NOMO-1 (cell line): ENCODE data around the gene ZNF691.
"Not testable (repeated sequence)": the region's sequence is repeated elsewhere in the genome, so short reads cannot be mapped to it uniquely, and the experiment has no call there.

Source experiments
- DNase-seq, 2 experiments: peaks; one replicate each; lab custom pipeline; 2025; ENCODE audit not compliant: unreplicated experiment in 2 of 2; lab: John Stamatoyannopoulos, UW

The ZNF691 gene

DNA sequence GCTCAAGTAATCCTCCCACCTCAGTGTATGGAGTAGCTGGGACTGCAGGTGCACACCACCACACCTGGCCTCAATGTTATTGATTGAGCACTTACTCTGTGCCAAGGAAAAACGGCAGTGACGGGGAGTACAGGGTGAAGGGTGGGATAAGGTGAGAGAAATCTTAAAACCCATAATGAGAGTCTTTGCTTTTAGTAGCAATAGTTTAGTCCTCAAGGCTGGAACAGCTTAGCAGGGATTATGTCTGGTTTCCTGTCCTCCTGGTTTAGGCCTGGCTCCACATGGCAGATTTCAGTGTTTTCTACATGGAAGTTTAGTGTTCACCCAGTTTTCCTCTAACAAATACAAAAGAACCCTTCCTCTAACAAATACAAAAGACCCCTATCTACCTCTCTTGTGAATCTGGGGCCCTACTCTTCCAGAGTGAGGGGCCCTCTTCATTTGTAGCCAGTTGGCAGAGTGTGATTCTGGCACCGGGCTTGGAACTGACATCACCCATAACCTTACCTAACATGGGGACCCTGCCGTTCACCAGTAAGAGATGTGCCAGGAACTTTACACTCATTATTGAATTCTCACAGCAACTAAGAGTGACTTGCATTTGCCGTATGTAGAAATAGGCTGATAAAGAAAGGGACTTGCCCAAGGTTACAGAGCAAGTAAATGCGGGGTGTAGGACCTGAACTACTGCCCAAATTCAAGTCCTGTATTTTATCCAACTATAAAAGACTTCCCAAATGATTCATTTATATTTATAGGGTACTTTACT, 6.9 kb downstream of the ZNF691 start:
- DNase-seq = no peak

DNA sequence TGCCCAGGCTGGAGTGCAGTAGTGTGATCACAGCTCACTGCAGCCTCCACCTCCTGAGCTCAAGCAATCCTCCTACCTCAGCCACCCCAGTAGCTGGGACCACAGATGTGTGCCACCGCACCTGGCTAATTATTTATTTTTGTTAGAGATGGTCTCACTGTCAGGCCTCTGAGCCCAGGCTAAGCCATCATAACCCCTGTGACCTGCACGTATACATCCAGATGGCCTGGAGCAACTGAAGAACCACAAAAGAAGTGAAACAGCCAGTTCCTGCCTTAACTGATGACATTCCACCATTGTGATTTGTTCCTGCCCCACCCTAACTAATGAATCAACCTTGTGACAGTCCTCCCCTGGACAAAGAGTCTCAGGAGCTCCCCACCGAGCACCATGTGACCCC, 10.1 kb downstream of the ZNF691 start:
- not testable (repeated sequence) for DNase-seq

DNA sequence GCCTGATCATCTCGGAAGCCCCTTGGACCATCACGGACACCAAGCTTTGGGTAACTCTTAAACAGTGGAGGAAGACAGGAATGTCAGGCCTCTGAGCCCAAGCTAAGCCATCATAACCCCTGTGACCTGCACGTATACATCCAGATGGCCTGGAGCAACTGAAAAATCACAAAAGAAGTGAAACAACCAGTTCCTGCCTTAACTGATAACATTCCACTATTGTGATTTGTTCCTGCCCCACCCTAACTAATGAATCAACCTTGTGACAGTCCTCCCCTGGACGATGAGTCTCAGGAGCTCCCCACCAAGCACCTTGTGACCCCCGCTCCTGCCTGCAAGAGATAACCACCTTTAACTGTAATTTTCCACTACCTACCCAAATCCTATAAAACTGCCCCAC, 13.0 kb downstream of the ZNF691 start:
- DNase-seq = not testable (repeated sequence)

- no peak for DNase-seq
Measured at GRCh38 chr1:42860339-42861013, 14.1 kb downstream of the ZNF691 start.

- DNase-seq = no peak
Measured at GRCh38 chr1:42861014-42861399, 14.6 kb downstream of the ZNF691 start.

GRCh38 chr1:42866549-42866948, 20.1 kb downstream of the ZNF691 start:
- DNase-seq = no peak

DNA sequence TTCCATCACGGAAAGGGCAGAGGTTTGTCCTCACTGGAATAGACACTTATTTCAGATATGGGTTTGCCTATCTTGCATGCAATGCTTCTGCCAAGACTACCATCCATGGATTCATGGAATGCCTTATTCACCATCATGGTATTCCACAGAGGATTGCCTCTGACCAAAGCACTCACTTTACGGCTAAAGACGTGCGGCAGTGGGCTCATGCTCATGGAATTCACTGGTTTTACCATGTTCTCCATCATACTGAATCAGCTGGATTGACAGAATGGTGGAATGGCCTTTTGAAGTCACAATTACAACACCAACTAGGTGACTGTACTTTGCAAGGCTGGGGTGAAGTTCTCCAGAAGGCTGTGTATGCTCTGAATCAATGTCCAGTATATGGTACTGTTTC, 22.1 kb downstream of the ZNF691 start:
- not testable (repeated sequence) for DNase-seq

- not testable (repeated sequence) for DNase-seq
Measured at GRCh38 chr1:42869254-42869653, 22.8 kb downstream of the ZNF691 start.

GRCh38 chr1:42869751-42870150, 23.3 kb downstream of the ZNF691 start:
- DNase-seq = not testable (repeated sequence)

- DNase-seq = not testable (repeated sequence)
Measured at GRCh38 chr1:42873108-42873507, 26.7 kb downstream of the ZNF691 start.

DNA sequence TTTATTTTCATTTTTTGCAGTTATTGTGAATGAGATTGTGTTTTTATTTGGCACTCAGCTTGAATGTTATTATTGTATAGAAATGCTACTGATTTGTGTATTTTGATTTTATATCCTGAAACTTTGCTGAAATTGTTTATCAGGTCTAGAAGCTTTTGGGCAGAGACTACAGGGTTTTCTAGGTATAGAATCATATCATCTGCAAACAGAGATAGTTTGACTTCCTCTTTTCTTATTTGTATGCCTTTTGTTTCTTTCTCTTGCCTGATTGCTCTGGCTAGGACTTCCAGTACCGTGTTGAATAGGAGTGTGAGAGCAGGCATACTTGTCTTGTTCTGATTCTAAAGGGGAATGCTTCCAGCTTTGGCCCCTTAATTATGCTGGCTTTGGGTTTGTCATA, 27.3 kb downstream of the ZNF691 start:
- no peak for DNase-seq

GRCh38 chr1:42876009-42876408, 29.6 kb downstream of the ZNF691 start:
- no peak for DNase-seq

DNA sequence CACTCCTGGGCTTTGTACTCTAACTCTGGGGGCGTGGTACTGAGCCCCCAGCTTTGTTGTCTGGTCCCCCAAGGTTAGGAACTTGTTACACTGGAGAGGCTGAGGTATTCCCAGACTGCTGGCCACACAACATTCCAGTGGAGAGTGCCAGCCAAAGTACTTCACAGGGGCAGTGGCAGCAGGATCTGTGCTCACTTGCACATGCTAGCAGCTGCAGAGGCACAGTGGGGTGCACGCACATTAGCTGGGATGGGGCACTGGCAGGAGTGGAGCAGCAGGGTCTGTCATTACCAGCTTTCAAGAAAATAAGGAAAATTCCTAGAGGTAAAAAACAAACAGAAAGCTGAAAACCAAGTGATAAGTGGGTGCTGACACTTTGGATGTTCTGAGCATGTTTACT, 31.0 kb downstream of the ZNF691 start:
- no peak for DNase-seq

DNA sequence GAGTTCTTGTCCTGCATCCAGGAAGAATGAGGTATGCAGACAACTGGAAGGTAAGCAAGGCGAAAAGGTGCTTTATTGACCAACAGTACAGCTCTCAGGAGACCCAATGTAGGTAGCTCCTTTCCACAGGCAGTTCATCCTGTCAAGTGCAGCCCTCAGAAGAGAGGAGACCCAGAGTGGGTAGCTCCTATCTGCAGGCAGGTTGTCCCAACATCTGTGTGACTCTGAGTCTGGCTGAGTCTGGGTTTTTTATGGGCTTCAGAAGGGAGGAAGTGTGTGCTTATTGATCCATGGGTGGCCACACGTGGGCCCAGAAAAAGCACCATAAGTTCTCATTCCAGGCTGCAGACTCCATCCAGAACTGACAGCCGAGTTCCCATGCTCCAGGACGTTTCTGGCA, 34.0 kb downstream of the ZNF691 start:
- DNase-seq = no peak

GRCh38 chr1:42886046-42886739, 39.8 kb downstream of the ZNF691 start:
- DNase-seq = no peak

DNA sequence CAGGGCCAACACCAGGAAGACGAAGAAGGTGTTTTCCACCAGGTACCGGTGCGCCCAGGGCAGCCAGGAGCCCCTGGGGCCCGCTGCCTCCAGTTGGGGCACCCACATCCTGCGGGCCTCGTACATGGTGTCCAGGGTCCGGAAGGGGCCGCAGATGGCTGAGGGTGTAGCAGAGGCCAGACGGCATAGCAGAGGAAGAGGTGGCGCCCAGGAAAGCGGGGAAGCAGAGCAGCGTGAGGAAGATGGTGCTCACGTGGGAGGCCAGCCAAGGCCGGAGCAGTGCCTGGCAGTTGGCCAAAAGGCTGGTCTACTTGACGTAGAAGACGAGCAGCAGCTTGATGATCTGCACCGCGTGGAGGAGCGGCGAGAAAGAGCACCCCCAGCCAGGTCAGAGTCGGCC, 40.4 kb downstream of the ZNF691 start:
- DNase-seq = no peak

GRCh38 chr1:42887366-42887765, 41.0 kb downstream of the ZNF691 start:
- DNase-seq = no peak

DNA sequence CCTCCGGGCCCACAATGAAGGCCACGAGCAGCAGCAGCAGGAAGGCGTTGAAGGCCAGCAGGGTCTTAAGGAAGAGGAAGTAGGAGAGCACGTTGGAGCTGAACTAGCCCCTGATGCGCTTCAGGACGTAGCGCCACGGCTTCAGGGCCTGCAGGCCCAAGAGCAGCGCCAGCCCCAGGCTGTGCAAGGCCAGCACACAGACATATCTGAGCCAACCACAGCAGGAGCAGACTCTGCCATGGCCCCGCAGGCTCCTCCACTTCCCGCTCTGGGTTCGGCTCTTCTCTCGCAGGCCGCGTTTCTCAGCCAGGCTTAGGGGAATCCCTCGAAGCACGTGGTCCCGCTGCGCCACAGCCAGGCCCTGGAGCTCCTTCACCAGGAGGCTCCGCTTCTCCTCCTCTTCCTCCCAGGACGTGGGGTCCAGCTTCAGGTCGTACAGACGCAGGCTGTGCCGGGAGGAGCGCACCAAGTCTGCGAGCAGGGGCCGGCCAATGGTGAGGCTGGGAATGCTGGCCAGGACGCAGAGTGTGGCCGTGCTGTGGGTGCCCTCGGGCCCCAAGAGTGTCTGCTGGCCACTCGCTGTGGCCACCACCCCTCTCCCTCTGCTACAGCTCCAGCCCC, 41.7 kb downstream of the ZNF691 start:
- no peak for DNase-seq

DNA sequence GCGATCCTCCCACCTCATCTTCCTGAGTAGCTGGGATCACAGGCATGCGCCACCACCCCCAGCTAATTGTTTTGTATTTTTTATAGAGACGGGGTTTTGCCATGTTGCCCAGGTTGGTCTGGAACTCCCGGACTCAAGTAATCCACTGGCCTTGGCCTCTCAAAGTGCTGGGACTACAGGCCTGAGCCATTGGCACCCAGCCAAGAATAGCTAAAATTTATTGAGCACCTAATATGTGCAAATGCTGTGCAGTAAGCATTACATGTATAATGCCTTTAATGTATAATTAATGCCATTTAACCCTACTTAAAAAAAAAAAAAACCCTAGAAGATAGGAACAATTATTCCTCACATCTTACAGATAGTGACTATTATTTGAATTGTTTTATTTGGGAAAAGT, 42.9 kb downstream of the ZNF691 start:
- DNase-seq = no peak

GRCh38 chr1:42891465-42892138, 45.2 kb downstream of the ZNF691 start:
- no peak for DNase-seq

GRCh38 chr1:42899960-42900359, 53.5 kb downstream of the ZNF691 start:
- DNase-seq = not testable (repeated sequence)
